H9 (cell line): ENCODE data around the gene VPS18. TPM values are rescaled to one million over a fixed set of nuclear protein-coding genes. Genes with fewer than 3 reads are reported as not detected.

Source experiments
- DNase-seq: peaks from one replicate; pipeline ENCODE4 v3.0.0-alpha.2; 2017
- H2AFZ ChIP-seq: one replicate; pipeline ENCODE4 v1.6.1; 2013; ENCODE audit warnings: mild to moderate bottlenecking, low read length, control low read depth, moderate library complexity
- H2AK5ac ChIP-seq: 2 replicates; pipeline ENCODE4 v1.6.1; 2013; ENCODE audit warnings: low read length, control low read depth, mixed read lengths; ENCODE audit not compliant: insufficient read length
- H2BK120ac ChIP-seq: one replicate; pipeline ENCODE4 v1.6.1; 2013; ENCODE audit warnings: low read depth, mild to moderate bottlenecking, low read length, control low read depth, inconsistent platforms; ENCODE audit not compliant: poor library complexity, severe bottlenecking
- H2BK12ac ChIP-seq: 2 replicates; pipeline ENCODE4 v1.6.1; 2013; ENCODE audit warnings: low read length, control low read depth, mixed read lengths, low read depth; ENCODE audit not compliant: insufficient read length
- H2BK15ac ChIP-seq: 2 replicates; pipeline ENCODE4 v1.6.1; 2013; ENCODE audit warnings: low read depth, low read length, control low read depth
- H2BK20ac ChIP-seq: one replicate; pipeline ENCODE4 v1.6.1; 2013; ENCODE audit warnings: low read depth, mild to moderate bottlenecking, low read length, control low read depth, inconsistent platforms; ENCODE audit not compliant: poor library complexity, severe bottlenecking
- H2BK5ac ChIP-seq: 2 replicates; pipeline ENCODE4 v1.6.1; 2013; ENCODE audit warnings: low read length, control low read depth, mixed read lengths; ENCODE audit not compliant: insufficient read length
- H3K14ac ChIP-seq: 2 replicates; pipeline ENCODE4 v1.6.1; 2013; ENCODE audit warnings: low read length, control low read depth; ENCODE audit not compliant: insufficient read depth
- H3K18ac ChIP-seq: 2 replicates; pipeline ENCODE4 v1.6.1; 2013; ENCODE audit warnings: low read depth, mild to moderate bottlenecking, mixed read lengths, low read length, control low read depth; ENCODE audit not compliant: insufficient read length
- H3K23ac ChIP-seq: 2 replicates; pipeline ENCODE4 v1.6.1; 2013; ENCODE audit warnings: low read length, control low read depth, mixed read lengths, low read depth; ENCODE audit not compliant: insufficient read length
- H3K23me2 ChIP-seq: 2 replicates; pipeline ENCODE4 v1.6.1; 2013; ENCODE audit warnings: low read depth, mild to moderate bottlenecking, mixed read lengths, low read length, control low read depth; ENCODE audit not compliant: insufficient read length, poor library complexity, severe bottlenecking
- H3K27ac ChIP-seq: 2 replicates; pipeline ENCODE4 v1.5.1; 2013; ENCODE audit warnings: low read length, control low read depth, mixed read lengths, low read depth; ENCODE audit not compliant: insufficient read length
- H3K27me3 ChIP-seq: 2 replicates; pipeline ENCODE4 v1.6.1; 2013; ENCODE audit warnings: low read length, control low read depth, inconsistent platforms; ENCODE audit not compliant: insufficient read depth
- H3K4ac ChIP-seq: 2 replicates; pipeline ENCODE4 v1.6.1; 2013; ENCODE audit warnings: low read depth, mild to moderate bottlenecking, control low read depth, inconsistent platforms, low read length, moderate library complexity
- H3K4me1 ChIP-seq: 2 replicates; pipeline ENCODE4 v1.6.1; 2013; ENCODE audit warnings: low read length, control low read depth, inconsistent platforms; ENCODE audit not compliant: insufficient read depth
- H3K4me2 ChIP-seq: 2 replicates; pipeline ENCODE4 v1.6.1; 2013; ENCODE audit warnings: low read length, control low read depth, mixed read lengths; ENCODE audit not compliant: insufficient read length, insufficient read depth
- H3K56ac ChIP-seq: 2 replicates; pipeline ENCODE4 v1.6.1; 2013; ENCODE audit warnings: low read depth, mild to moderate bottlenecking, mixed read lengths, low read length, control low read depth; ENCODE audit not compliant: insufficient read length
- H3K79me1 ChIP-seq: 2 replicates; pipeline ENCODE4 v1.6.1; 2013; ENCODE audit warnings: low read depth, mild to moderate bottlenecking, moderate library complexity, low read length, control low read depth, inconsistent platforms; ENCODE audit not compliant: insufficient read depth, poor library complexity, severe bottlenecking
- H3K79me2 ChIP-seq: 2 replicates; pipeline ENCODE4 v1.6.1; 2013; ENCODE audit warnings: low read length, control low read depth, inconsistent platforms; ENCODE audit not compliant: insufficient read depth
- H3K9ac ChIP-seq: 2 replicates; pipeline ENCODE4 v1.6.1; 2013; ENCODE audit warnings: low read length, control low read depth, mixed read lengths; ENCODE audit not compliant: insufficient read length; ENCODE audit errors: extremely low read depth
- H3K9me3 ChIP-seq: one replicate; pipeline ENCODE4 v1.6.1; 2013; ENCODE audit warnings: low read depth, low read length, inconsistent platforms; ENCODE audit not compliant: control insufficient read depth
- H3T11ph ChIP-seq: one replicate; pipeline ENCODE4 v1.6.1; 2013; ENCODE audit warnings: mild to moderate bottlenecking, low read length, control low read depth, inconsistent platforms
- H4K20me1 ChIP-seq: one replicate; pipeline ENCODE4 v1.6.1; 2013; ENCODE audit not compliant: control insufficient read depth, insufficient read length, insufficient read depth
- H4K5ac ChIP-seq: 2 replicates; pipeline ENCODE4 v1.6.1; 2013; ENCODE audit warnings: low read depth, mild to moderate bottlenecking, mixed read lengths, low read length, control low read depth; ENCODE audit not compliant: insufficient read length
- H4K8ac ChIP-seq: replicated peaks from 2 replicates; pipeline ENCODE4 v1.6.1; 2013; ENCODE audit warnings: low read length, control low read depth, mixed read lengths, low read depth; ENCODE audit not compliant: insufficient read length
- H4K91ac ChIP-seq: 2 replicates; pipeline ENCODE4 v1.6.1; 2013; ENCODE audit warnings: low read depth, mild to moderate bottlenecking, moderate library complexity, mixed read lengths, low read length, control low read depth; ENCODE audit not compliant: insufficient read length
- H3K27ac Mint-ChIP-seq, 3 experiments: 2 replicates in 2 of 3; 3 replicates in 1 of 3; pipeline ENCODE4 v1.8.0; 2020 to 2021; ENCODE audit warnings: mixed read lengths in 3 of 3, mild to moderate bottlenecking in 1 of 3, moderate library complexity in 1 of 3
- H3K27me3 Mint-ChIP-seq: 2 replicates; pipeline ENCODE4 v1.8.0; 2021; ENCODE audit warnings: low read depth, mild to moderate bottlenecking, moderate library complexity, mixed read lengths
- H3K36me3 Mint-ChIP-seq, 3 experiments: 2 replicates in 2 of 3; 3 replicates in 1 of 3; pipeline ENCODE4 v1.8.0; 2020 to 2021; ENCODE audit warnings: low read depth in 3 of 3, mixed read lengths in 3 of 3; ENCODE audit not compliant: insufficient read depth in 1 of 3
- H3K4me1 Mint-ChIP-seq, 2 experiments: 2 replicates each; pipeline ENCODE4 v1.8.0; 2020; ENCODE audit warnings: mixed read lengths in 2 of 2
- H3K4me3 Mint-ChIP-seq, 2 experiments: 2 replicates in 1 of 2; 3 replicates in 1 of 2; pipeline ENCODE4 v1.8.0; 2020 to 2021; ENCODE audit warnings: mild to moderate bottlenecking in 2 of 2, mixed read lengths in 2 of 2, moderate library complexity in 1 of 2
- H3K9me3 Mint-ChIP-seq, 2 experiments: 2 replicates in 1 of 2; 3 replicates in 1 of 2; pipeline ENCODE4 v1.8.0; 2020; ENCODE audit warnings: mild to moderate bottlenecking in 2 of 2, mixed read lengths in 2 of 2, moderate library complexity in 1 of 2
- WGBS: extraction: QIAGEN DNeasy Blood & Tissue Kit; methylation state at CpG from one replicate; pipeline ENCODE4 v1.1.7; 2013; ENCODE audit warnings: missing lambda C conversion rate, low lambda C conversion rate, mixed read lengths; ENCODE audit not compliant: insufficient read length; ENCODE audit errors: extremely low coverage; 5-methylcytosine and 5-hydroxymethylcytosine counted together
- total RNA-seq: library from RNA; stranded (reverse); gene quantifications from 2 replicates; pipeline ENCODE4 v1.2.1, GENCODE V29; 2021
- TF ChIP-seq, protein P1 (sequence below): fragments of 200-600 bp; sonication (generic); conservative IDR thresholded peaks from 3 replicates; pipeline ENCODE4 v1.8.0; 2021; ENCODE audit warnings: antibody characterized with exemption, mild to moderate bottlenecking

The VPS18 gene
- total RNA-seq, 1 experiment from 2014 or later: 45.0 TPM

DNA sequence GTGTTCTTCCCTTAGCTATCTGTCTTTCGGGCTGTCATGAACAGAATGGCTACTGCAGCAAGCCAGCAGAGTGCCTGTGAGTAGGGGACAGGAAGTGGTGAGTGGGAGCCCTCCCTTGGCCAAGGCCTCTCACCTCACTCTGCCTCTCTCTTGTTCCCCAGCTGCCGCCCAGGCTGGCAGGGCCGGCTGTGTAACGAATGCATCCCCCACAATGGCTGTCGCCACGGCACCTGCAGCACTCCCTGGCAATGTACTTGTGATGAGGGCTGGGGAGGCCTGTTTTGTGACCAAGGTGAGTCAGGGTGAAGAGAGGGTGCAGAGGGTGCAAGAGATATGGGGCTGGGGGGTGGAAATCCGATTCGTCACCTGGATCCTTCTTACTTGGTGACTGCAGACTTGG, 37.9 kb downstream of the VPS18 start:
- Histone ChIP-seq H3K79me2 (no peaks in the 10 kb centered on the region), H2BK15ac (no peak overlapping the region), H4K91ac (no peak overlapping the region), H2AFZ (no peak overlapping the region), H2AK5ac (no peak overlapping the region), H2BK5ac (no peak overlapping the region), H4K8ac (no peak overlapping the region), H3K4ac (no peak overlapping the region), H3T11ph (no peak overlapping the region), H3K56ac (no peak overlapping the region), H3K18ac (no peak overlapping the region), H3K4me1 (peaks cover 2% of the 10 kb centered on the region; the same call in 1 of the 2 replicates), H3K9ac (no peak overlapping the region), H3K27ac (no peak overlapping the region), H3K14ac (no peak overlapping the region), H2BK120ac (no peak overlapping the region), H3K23me2 (peaks cover 28% of the 10 kb centered on the region), H3K4me2 (no peak overlapping the region), H2BK20ac (no peak overlapping the region), H3K79me1 (no peaks in the 10 kb centered on the region), H3K23ac (no peak overlapping the region), H4K20me1 (no peaks in the 10 kb centered on the region), H2BK12ac (no peak overlapping the region), H4K5ac (no peak overlapping the region), H3K27me3 (peaks cover 30% of the 10 kb centered on the region), H3K9me3 (no peaks in the 10 kb centered on the region)
- no peak for DNase-seq
- TF ChIP-seq, protein P1, sequence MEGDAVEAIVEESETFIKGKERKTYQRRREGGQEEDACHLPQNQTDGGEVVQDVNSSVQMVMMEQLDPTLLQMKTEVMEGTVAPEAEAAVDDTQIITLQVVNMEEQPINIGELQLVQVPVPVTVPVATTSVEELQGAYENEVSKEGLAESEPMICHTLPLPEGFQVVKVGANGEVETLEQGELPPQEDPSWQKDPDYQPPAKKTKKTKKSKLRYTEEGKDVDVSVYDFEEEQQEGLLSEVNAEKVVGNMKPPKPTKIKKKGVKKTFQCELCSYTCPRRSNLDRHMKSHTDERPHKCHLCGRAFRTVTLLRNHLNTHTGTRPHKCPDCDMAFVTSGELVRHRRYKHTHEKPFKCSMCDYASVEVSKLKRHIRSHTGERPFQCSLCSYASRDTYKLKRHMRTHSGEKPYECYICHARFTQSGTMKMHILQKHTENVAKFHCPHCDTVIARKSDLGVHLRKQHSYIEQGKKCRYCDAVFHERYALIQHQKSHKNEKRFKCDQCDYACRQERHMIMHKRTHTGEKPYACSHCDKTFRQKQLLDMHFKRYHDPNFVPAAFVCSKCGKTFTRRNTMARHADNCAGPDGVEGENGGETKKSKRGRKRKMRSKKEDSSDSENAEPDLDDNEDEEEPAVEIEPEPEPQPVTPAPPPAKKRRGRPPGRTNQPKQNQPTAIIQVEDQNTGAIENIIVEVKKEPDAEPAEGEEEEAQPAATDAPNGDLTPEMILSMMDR: no peak
- Mint-ChIP-seq H3K4me3 (peak overlapping the region in 1 of 2 experiments; percentile 43; a peak in 1 of 5 replicates), H3K27me3 (peaks cover 96% of the 10 kb centered on the region), H3K4me1 (peaks cover 23 to 33% of the 10 kb centered on the region in 2 experiments), H3K36me3 (no peaks in the 10 kb centered on the region), H3K27ac (no peak overlapping the region), H3K9me3 (peaks cover 0 to 2% of the 10 kb centered on the region in 2 experiments; a peak in 3 of 5 replicates)
- no CpG with 5 or more reads among the region's 8 CpGs for WGBS
